HCT116 (cell line): Measurements from ENCODE around the gene ELN.

ENCODE experiments used
- EZH2 ChIP-seq: fragments of 200-600 bp; sonication (generic); IDR thresholded peaks from 2 replicates; pipeline ENCODE4 v1.6.1; 2017; ENCODE audit warnings: antibody characterized with exemption, mixed run types
- EZH2phosphoT487 ChIP-seq: fragments of 200-600 bp; IDR thresholded peaks from 2 replicates; pipeline ENCODE4 v1.6.1; 2018; ENCODE audit warnings: antibody characterized with exemption, borderline replicate concordance
- FOSL1 ChIP-seq: IDR thresholded peaks from 2 replicates; pipeline ENCODE4 v1.6.1; 2012; ENCODE audit warnings: low read depth
- POLR2A ChIP-seq: IDR thresholded peaks from 2 replicates; pipeline ENCODE4 v1.7.0; 2011; ENCODE audit warnings: borderline replicate concordance; ENCODE audit not compliant: insufficient read depth, insufficient read length; ENCODE audit errors: extremely low read depth
- ZNF274 ChIP-seq: fragments of 200-500 bp; sonication (Bioruptor generic); IDR thresholded peaks from 2 replicates; pipeline ENCODE4 v1.6.1; 2014; ENCODE audit warnings: mild to moderate bottlenecking, low read depth, low read length, inconsistent platforms
- TF ChIP-seq, protein P1 (sequence below): IDR thresholded peaks from 2 replicates; pipeline ENCODE4 v1.6.1; 2012; ENCODE audit warnings: low read depth

GRCh38 chr7:74115326-74115725 is 87.4 kb downstream of the ELN start:
- no peak for TF ChIP-seq POLR2A
- no peak for TF ChIP-seq EZH2
- TF ChIP-seq ZNF274: no peak
- no peak for TF ChIP-seq EZH2phosphoT487
- no peak for TF ChIP-seq FOSL1
- TF ChIP-seq, protein P1, sequence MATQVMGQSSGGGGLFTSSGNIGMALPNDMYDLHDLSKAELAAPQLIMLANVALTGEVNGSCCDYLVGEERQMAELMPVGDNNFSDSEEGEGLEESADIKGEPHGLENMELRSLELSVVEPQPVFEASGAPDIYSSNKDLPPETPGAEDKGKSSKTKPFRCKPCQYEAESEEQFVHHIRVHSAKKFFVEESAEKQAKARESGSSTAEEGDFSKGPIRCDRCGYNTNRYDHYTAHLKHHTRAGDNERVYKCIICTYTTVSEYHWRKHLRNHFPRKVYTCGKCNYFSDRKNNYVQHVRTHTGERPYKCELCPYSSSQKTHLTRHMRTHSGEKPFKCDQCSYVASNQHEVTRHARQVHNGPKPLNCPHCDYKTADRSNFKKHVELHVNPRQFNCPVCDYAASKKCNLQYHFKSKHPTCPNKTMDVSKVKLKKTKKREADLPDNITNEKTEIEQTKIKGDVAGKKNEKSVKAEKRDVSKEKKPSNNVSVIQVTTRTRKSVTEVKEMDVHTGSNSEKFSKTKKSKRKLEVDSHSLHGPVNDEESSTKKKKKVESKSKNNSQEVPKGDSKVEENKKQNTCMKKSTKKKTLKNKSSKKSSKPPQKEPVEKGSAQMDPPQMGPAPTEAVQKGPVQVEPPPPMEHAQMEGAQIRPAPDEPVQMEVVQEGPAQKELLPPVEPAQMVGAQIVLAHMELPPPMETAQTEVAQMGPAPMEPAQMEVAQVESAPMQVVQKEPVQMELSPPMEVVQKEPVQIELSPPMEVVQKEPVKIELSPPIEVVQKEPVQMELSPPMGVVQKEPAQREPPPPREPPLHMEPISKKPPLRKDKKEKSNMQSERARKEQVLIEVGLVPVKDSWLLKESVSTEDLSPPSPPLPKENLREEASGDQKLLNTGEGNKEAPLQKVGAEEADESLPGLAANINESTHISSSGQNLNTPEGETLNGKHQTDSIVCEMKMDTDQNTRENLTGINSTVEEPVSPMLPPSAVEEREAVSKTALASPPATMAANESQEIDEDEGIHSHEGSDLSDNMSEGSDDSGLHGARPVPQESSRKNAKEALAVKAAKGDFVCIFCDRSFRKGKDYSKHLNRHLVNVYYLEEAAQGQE: no peak
